SHP77 treated with DMSO at 0.1 percent for 48 hours (cell line): ENCODE measurements around the gene IGSF8.
"Not testable (repeated sequence)": the region's sequence is repeated elsewhere in the genome, so short reads cannot be mapped to it uniquely, and the experiment has no call there.

Source experiments
- DNase-seq: peaks from one replicate; lab custom pipeline; 2025; lab: John Stamatoyannopoulos, UW

IGSF8 gene

GRCh38 chr1:160126342-160126741, 27.9 kb upstream of the IGSF8 start:
- DNase-seq = not testable (repeated sequence)

- no peak for DNase-seq
Observed at GRCh38 chr1:160125746-160126145, 27.3 kb upstream of the IGSF8 start.

- no peak for DNase-seq
Observed at GRCh38 chr1:160124705-160125478, 26.5 kb upstream of the IGSF8 start.

- DNase-seq = no peak
Observed at GRCh38 chr1:160123726-160124125, 25.3 kb upstream of the IGSF8 start.

- DNase-seq = no peak
Observed at GRCh38 chr1:160122978-160123495, 24.6 kb upstream of the IGSF8 start.

GRCh38 chr1:160121388-160121787, 23.0 kb upstream of the IGSF8 start:
- DNase-seq = no peak

- no peak for DNase-seq
Observed at GRCh38 chr1:160120797-160121196, 22.4 kb upstream of the IGSF8 start.

GRCh38 chr1:160118928-160119327, 20.5 kb upstream of the IGSF8 start:
- DNase-seq = no peak

GRCh38 chr1:160117709-160118183, 19.3 kb upstream of the IGSF8 start:
- DNase-seq = no peak

- no peak for DNase-seq
Observed at GRCh38 chr1:160117300-160117699, 18.9 kb upstream of the IGSF8 start.

GRCh38 chr1:160116283-160117147, 18.1 kb upstream of the IGSF8 start:
- DNase-seq = no peak

- DNase-seq = no peak
Observed at GRCh38 chr1:160115545-160116282, 17.3 kb upstream of the IGSF8 start, which contains the start of gene ATP1A2. Gene ATP1A2, plus strand, starts transcription at chr1:160115759. Its CDS starts 103 bp downstream, at chr1:160115862.

- DNase-seq = no peak
Observed at GRCh38 chr1:160114085-160114484, 15.7 kb upstream of the IGSF8 start.

GRCh38 chr1:160113407-160113806, 15.0 kb upstream of the IGSF8 start:
- DNase-seq = no peak

GRCh38 chr1:160112357-160112756, 13.9 kb upstream of the IGSF8 start:
- DNase-seq = no peak

GRCh38 chr1:160111462-160111861, 13.0 kb upstream of the IGSF8 start:
- not testable (repeated sequence) for DNase-seq

- no peak for DNase-seq
Observed at GRCh38 chr1:160109686-160110085, 11.3 kb upstream of the IGSF8 start.

- no peak for DNase-seq
Observed at GRCh38 chr1:160108888-160109662, 10.7 kb upstream of the IGSF8 start.

GRCh38 chr1:160107512-160107911, 9.1 kb upstream of the IGSF8 start:
- DNase-seq = no peak

GRCh38 chr1:160105155-160105554, 6.7 kb upstream of the IGSF8 start:
- no peak for DNase-seq

GRCh38 chr1:160104486-160104885, 6.1 kb upstream of the IGSF8 start:
- no peak for DNase-seq
